Measurements from ENCODE around the gene MYRF. TPM values are rescaled to one million over a fixed set of nuclear protein-coding genes. Genes with fewer than 3 reads are reported as not detected.
A peak's percentile ranks its signal among the peaks of the same experiment; 100 is the strongest.

MYRF gene
- total and polyA plus RNA-seq, 9 of the 15 experiments (the other 6 are each of a cell fraction or from before 2014, with no cell fraction given) = 2.3 to 25.8 (median 7.1) TPM

DNA sequence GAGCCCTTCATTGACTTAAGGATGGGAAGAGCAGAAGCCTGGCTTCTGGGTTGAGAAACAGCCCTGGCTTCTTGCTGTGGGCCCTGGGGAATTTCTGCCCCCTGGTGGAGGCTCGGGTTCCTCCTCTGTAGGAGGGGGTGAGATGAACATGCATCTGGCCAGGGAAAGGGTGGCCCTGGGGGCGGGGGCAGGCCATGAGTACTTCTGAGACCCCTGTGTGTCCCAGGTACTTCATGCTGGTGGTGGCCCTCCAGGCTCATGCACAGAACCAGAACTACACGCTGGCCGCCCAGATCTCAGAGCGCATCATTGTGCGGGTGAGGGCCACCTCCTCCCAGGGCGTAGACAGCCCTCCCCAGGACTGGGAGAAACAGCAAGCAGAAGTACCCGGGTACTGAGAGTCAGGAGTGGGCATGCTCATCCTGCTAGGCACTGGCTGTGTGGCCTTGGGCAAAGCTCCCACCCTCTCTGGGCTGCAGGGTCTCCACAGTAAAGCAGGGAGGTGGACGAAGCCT lies 24.2 kb downstream of the MYRF start (continued):
- TF ChIP-seq ZFP36 (IDR thresholded peaks at IDR 0.05; ENCODE audit: low read depth, low read length, partially characterized antibody) = peak; percentile 58
- TF ChIP-seq, protein P1, sequence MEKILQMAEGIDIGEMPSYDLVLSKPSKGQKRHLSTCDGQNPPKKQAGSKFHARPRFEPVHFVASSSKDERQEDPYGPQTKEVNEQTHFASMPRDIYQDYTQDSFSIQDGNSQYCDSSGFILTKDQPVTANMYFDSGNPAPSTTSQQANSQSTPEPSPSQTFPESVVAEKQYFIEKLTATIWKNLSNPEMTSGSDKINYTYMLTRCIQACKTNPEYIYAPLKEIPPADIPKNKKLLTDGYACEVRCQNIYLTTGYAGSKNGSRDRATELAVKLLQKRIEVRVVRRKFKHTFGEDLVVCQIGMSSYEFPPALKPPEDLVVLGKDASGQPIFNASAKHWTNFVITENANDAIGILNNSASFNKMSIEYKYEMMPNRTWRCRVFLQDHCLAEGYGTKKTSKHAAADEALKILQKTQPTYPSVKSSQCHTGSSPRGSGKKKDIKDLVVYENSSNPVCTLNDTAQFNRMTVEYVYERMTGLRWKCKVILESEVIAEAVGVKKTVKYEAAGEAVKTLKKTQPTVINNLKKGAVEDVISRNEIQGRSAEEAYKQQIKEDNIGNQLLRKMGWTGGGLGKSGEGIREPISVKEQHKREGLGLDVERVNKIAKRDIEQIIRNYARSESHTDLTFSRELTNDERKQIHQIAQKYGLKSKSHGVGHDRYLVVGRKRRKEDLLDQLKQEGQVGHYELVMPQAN (IDR thresholded peaks at IDR 0.05; ENCODE audit: borderline replicate concordance) = no peak
- no peak for TF ChIP-seq BCL6 (CRISPR knock-in tag; IDR thresholded peaks at IDR 0.05)
- TF ChIP-seq, protein P2, sequence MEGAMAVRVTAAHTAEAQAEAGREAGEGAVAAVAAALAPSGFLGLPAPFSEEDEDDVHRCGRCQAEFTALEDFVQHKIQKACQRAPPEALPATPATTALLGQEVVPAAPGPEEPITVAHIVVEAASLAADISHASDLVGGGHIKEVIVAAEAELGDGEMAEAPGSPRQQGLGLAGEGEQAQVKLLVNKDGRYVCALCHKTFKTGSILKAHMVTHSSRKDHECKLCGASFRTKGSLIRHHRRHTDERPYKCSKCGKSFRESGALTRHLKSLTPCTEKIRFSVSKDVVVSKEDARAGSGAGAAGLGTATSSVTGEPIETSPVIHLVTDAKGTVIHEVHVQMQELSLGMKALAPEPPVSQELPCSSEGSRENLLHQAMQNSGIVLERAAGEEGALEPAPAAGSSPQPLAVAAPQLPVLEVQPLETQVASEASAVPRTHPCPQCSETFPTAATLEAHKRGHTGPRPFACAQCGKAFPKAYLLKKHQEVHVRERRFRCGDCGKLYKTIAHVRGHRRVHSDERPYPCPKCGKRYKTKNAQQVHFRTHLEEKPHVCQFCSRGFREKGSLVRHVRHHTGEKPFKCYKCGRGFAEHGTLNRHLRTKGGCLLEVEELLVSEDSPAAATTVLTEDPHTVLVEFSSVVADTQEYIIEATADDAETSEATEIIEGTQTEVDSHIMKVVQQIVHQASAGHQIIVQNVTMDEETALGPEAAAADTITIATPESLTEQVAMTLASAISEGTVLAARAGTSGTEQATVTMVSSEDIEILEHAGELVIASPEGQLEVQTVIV (CRISPR knock-in tag; IDR thresholded peaks at IDR 0.05; ENCODE audit: borderline replicate concordance) = no peak
- no peak for TF ChIP-seq CXXC5 (CRISPR knock-in tag; IDR thresholded peaks at IDR 0.05)
- no peak for TF ChIP-seq ZNF24 (IDR thresholded peaks at IDR 0.05)
- TF ChIP-seq, protein P3, sequence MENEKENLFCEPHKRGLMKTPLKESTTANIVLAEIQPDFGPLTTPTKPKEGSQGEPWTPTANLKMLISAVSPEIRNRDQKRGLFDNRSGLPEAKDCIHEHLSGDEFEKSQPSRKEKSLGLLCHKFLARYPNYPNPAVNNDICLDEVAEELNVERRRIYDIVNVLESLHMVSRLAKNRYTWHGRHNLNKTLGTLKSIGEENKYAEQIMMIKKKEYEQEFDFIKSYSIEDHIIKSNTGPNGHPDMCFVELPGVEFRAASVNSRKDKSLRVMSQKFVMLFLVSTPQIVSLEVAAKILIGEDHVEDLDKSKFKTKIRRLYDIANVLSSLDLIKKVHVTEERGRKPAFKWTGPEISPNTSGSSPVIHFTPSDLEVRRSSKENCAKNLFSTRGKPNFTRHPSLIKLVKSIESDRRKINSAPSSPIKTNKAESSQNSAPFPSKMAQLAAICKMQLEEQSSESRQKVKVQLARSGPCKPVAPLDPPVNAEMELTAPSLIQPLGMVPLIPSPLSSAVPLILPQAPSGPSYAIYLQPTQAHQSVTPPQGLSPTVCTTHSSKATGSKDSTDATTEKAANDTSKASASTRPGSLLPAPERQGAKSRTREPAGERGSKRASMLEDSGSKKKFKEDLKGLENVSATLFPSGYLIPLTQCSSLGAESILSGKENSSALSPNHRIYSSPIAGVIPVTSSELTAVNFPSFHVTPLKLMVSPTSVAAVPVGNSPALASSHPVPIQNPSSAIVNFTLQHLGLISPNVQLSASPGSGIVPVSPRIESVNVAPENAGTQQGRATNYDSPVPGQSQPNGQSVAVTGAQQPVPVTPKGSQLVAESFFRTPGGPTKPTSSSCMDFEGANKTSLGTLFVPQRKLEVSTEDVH (IDR thresholded peaks at IDR 0.05; ENCODE audit: low read depth, partially characterized antibody) = no peak
- TF ChIP-seq SAFB (IDR thresholded peaks at IDR 0.05; ENCODE audit: borderline replicate concordance, low read depth, low read length) = no peak
- TF ChIP-seq XRCC5 (IDR thresholded peaks at IDR 0.05; ENCODE audit: low read depth, low read length) = 0 out of 2 replicates have a peak, but pooled peaks have one; percentile 63
- no peak for TF ChIP-seq SAFB2 (IDR thresholded peaks at IDR 0.05; ENCODE audit: borderline replicate concordance, low read depth, low read length, severe bottlenecking)
- peak; percentile 16 for TF ChIP-seq DACH1 (IDR thresholded peaks at IDR 0.05; ENCODE audit: partially characterized antibody)
- TF ChIP-seq, protein P4, sequence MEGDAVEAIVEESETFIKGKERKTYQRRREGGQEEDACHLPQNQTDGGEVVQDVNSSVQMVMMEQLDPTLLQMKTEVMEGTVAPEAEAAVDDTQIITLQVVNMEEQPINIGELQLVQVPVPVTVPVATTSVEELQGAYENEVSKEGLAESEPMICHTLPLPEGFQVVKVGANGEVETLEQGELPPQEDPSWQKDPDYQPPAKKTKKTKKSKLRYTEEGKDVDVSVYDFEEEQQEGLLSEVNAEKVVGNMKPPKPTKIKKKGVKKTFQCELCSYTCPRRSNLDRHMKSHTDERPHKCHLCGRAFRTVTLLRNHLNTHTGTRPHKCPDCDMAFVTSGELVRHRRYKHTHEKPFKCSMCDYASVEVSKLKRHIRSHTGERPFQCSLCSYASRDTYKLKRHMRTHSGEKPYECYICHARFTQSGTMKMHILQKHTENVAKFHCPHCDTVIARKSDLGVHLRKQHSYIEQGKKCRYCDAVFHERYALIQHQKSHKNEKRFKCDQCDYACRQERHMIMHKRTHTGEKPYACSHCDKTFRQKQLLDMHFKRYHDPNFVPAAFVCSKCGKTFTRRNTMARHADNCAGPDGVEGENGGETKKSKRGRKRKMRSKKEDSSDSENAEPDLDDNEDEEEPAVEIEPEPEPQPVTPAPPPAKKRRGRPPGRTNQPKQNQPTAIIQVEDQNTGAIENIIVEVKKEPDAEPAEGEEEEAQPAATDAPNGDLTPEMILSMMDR (IDR thresholded peaks at IDR 0.05 in 2 of 3, conservative IDR thresholded peaks at IDR 0.05 in 1 of 3; ENCODE audit: insufficient read depth in 2 of 3, low read depth in 1 of 3, low read length in 3 of 3) = peak; percentile 89 to 93 (median 92)
- no peak for TF ChIP-seq COPS2 (conservative IDR thresholded peaks at IDR 0.05)
- no peak for TF ChIP-seq ZNF707 (CRISPR knock-in tag; conservative IDR thresholded peaks at IDR 0.05)
- TF ChIP-seq, protein P5, sequence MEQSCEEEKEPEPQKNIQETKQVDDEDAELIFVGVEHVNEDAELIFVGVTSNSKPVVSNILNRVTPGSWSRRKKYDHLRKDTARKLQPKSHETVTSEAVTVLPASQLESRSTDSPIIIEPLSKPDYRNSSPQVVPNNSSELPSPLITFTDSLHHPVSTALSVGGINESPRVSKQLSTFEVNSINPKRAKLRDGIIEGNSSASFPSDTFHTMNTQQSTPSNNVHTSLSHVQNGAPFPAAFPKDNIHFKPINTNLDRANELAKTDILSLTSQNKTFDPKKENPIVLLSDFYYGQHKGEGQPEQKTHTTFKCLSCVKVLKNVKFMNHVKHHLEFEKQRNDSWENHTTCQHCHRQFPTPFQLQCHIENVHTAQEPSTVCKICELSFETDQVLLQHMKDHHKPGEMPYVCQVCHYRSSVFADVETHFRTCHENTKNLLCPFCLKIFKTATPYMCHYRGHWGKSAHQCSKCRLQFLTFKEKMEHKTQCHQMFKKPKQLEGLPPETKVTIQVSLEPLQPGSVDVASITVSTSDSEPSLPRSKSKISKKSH (CRISPR knock-in tag; IDR thresholded peaks at IDR 0.05) = no peak
- no peak for TF ChIP-seq ZNF316 (IDR thresholded peaks at IDR 0.05)
- TF ChIP-seq ZNF324 (CRISPR knock-in tag; IDR thresholded peaks at IDR 0.05) = no peak
- no peak for TF ChIP-seq XRCC4 (IDR thresholded peaks at IDR 0.05; ENCODE audit: extremely low read depth, insufficient read depth, insufficient read length)
- TF ChIP-seq ZNF134 (CRISPR knock-in tag; conservative IDR thresholded peaks at IDR 0.05) = no peak

All from K562 (cell line).